ENCODE data around the gene ADGB. TPM values are rescaled to one million over a fixed set of nuclear protein-coding genes. Genes with fewer than 3 reads are reported as not detected.

ADGB gene
- total and polyA plus RNA-seq, 2 of the 13 experiments (the other 11 are each of a cell fraction or from before 2014, with no cell fraction given) = not detected

DNA sequence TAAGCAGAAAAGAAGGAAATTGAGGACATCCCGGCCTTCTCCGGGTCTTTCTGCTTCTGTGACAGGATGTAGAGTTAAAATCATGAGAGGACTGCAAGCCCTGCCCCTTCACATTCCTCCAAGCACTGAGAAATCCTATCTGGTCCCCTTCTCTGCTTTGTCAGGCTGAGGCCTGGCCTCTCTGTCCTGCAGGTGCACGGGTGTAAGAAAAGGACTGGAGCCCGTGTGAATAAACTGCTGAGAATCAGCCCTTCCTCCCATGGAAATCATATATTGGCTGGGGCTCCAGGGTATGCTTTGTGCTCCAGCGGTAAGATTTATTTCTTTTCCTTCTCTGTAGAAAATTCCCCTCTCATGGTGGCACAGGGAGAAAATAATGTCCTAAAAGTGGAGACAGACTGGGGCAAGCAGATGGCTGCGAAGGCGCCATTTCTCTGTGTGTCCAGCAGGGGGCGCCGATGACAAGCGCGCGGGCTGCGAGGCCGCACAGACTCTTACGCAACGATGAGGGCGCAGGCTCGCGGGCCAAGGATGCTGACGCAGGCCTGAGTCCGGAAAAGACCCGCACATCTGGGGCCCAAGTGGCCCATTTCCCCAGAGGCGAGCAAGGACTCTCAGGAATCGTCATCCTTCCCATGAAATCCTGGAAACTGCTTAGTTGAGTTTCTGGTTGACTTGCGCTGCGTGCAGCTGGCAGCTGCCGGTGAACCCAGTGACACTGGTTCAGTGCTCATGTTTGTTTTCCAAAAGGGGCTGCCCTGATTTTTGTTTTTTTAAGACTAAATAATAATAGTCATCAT, 258.6 kb downstream of the ADGB start (continued):
- peak; percentile 59; the same call in 1 of the 2 replicates for TF ChIP-seq THRA (CRISPR knock-in tag; IDR thresholded peaks at IDR 0.05; ENCODE audit: borderline replicate concordance)
- TF ChIP-seq ATF4 (CRISPR knock-in tag; IDR thresholded peaks at IDR 0.05) = 0 out of 4 replicates have a peak, but pooled peaks of 1 of the 2 experiments have one; percentile 22
- TF ChIP-seq HIVEP1 (CRISPR knock-in tag; IDR thresholded peaks at IDR 0.05) = peak; percentile 60; the same call in 1 of the 2 replicates
- TF ChIP-seq STAG1 (CRISPR knock-in tag; IDR thresholded peaks at IDR 0.05) = peak; percentile 100
- no peak for TF ChIP-seq MBNL3 (CRISPR knock-in tag; conservative IDR thresholded peaks at IDR 0.05)
- TF ChIP-seq TEAD3 (CRISPR knock-in tag; optimal IDR thresholded peaks at IDR 0.05; ENCODE audit: borderline replicate concordance) = peak; percentile 68
- no peak for TF ChIP-seq PRPF4 (IDR thresholded peaks at IDR 0.05; ENCODE audit: low read depth, low read length, poor library complexity, severe bottlenecking)
- TF ChIP-seq ZNF460 (CRISPR knock-in tag; IDR thresholded peaks at IDR 0.05; ENCODE audit: borderline replicate concordance) = no peak
- TF ChIP-seq ZNF335 (CRISPR knock-in tag; IDR thresholded peaks at IDR 0.05) = 0 out of 2 replicates have a peak, but pooled peaks have one; percentile 51
- TF ChIP-seq FOXK2 (IDR thresholded peaks at IDR 0.05) = no peak
- TF ChIP-seq NKX3-1 (CRISPR knock-in tag; IDR thresholded peaks at IDR 0.05) = no peak
- no peak for TF ChIP-seq ZNF3 (CRISPR knock-in tag; IDR thresholded peaks at IDR 0.05)
- TF ChIP-seq ZNF24 (IDR thresholded peaks at IDR 0.05) = no peak
- no peak for TF ChIP-seq ZNF296 (CRISPR knock-in tag; conservative IDR thresholded peaks at IDR 0.05)
- TF ChIP-seq CBFB (CRISPR knock-in tag; IDR thresholded peaks at IDR 0.05) = peak; percentile 87
- 0 out of 2 replicates have a peak, but pooled peaks have one; percentile 67 for TF ChIP-seq ZNF792 (CRISPR knock-in tag; IDR thresholded peaks at IDR 0.05)
- TF ChIP-seq TFDP1 (CRISPR knock-in tag; IDR thresholded peaks at IDR 0.05; ENCODE audit: borderline replicate concordance) = peak; percentile 80; the same call in 1 of the 2 replicates
- TF ChIP-seq NR2F6 (IDR thresholded peaks at IDR 0.05) = no peak; the same call in 1 of the 2 replicates
- peak; percentile 66; the same call in 1 of the 2 replicates for TF ChIP-seq NR2F6 (CRISPR knock-in tag; IDR thresholded peaks at IDR 0.05)
- TF ChIP-seq ZBTB26 (CRISPR knock-in tag; IDR thresholded peaks at IDR 0.05; ENCODE audit: borderline replicate concordance) = 0 out of 2 replicates have a peak, but pooled peaks have one; percentile 49
- TF ChIP-seq YEATS2 (CRISPR knock-in tag; IDR thresholded peaks at IDR 0.05; ENCODE audit: borderline replicate concordance) = peak; percentile 79; the same call in 1 of the 2 replicates
- TF ChIP-seq SNAPC2 (CRISPR knock-in tag; IDR thresholded peaks at IDR 0.05) = no peak
- TF ChIP-seq MTA1 (CRISPR knock-in tag; IDR thresholded peaks at IDR 0.05; ENCODE audit: borderline replicate concordance) = peak; percentile 62; the same call in 1 of the 2 replicates
- TF ChIP-seq IRF2 (CRISPR knock-in tag; IDR thresholded peaks at IDR 0.05) = peak; percentile 90
- peak; percentile 25; the same call in 1 of the 2 replicates for TF ChIP-seq HNF4A (CRISPR knock-in tag; IDR thresholded peaks at IDR 0.05)
- TF ChIP-seq MED1 (CRISPR knock-in tag; IDR thresholded peaks at IDR 0.05) = no peak
- TF ChIP-seq ZFP36 (IDR thresholded peaks at IDR 0.05; ENCODE audit: borderline replicate concordance, low read depth, low read length, partially characterized antibody) = peak; percentile 16

All from HepG2 (cell line).